ENCODE measurements around the gene ADGRG3.

GRCh38 chr16:57692636-57693035, 24.5 kb downstream of the ADGRG3 start:
- TF ChIP-seq POLR2AphosphoS5 (IDR thresholded peaks at IDR 0.05) (no peak), POLR2A (IDR thresholded peaks at IDR 0.05) (no peak)

Measured in stomach (tissue), 4 donors.